Activated CD4-positive, alpha-beta memory T cell treated with anti-CD3 and anti-CD28 coated beads, Interleukin-2, amount 10 ng/mL, durations not matched to agents 7 days and 5 days (primary cell): ENCODE data around the gene SMIM17. TPM values are rescaled to one million over a fixed set of nuclear protein-coding genes. Genes with fewer than 3 reads are reported as not detected.
A peak's percentile ranks its signal among the peaks of the same experiment; 100 is the strongest.

Experiments
- CTCF ChIA-PET: fragments of 350-600 bp; sonication (Branson Sonifier 250); formaldehyde crosslinking; loops from one replicate; lab custom pipeline; 2021; ENCODE audit warnings: antibody characterized with exemption, inconsistent platforms; lab: Charles Lee
- POLR2A ChIA-PET: fragments of 350-600 bp; sonication (Branson Sonifier 250); formaldehyde crosslinking; loops from one replicate; lab custom pipeline; 2021; ENCODE audit warnings: antibody characterized with exemption; lab: Charles Lee
- DNase-seq: peaks from one replicate; pipeline ENCODE4 v3.0.0-alpha.2; 2020
- H3K27ac Mint-ChIP-seq: one replicate; pipeline ENCODE4 v1.8.0; 2021; ENCODE audit warnings: mild to moderate bottlenecking, mixed read lengths
- H3K27me3 Mint-ChIP-seq: one replicate; pipeline ENCODE4 v1.8.0; 2021; ENCODE audit warnings: mixed read lengths
- H3K36me3 Mint-ChIP-seq: one replicate; pipeline ENCODE4 v1.8.0; 2021; ENCODE audit warnings: low read depth, mixed read lengths
- H3K4me1 Mint-ChIP-seq: one replicate; pipeline ENCODE4 v1.8.0; 2021; ENCODE audit warnings: mixed read lengths
- H3K4me3 Mint-ChIP-seq: one replicate; pipeline ENCODE4 v1.8.0; 2021; ENCODE audit warnings: mild to moderate bottlenecking, mixed read lengths
- H3K9me3 Mint-ChIP-seq: one replicate; pipeline ENCODE4 v1.8.0; 2021; ENCODE audit warnings: mixed read lengths
- total RNA-seq, 2 experiments: library from RNA; stranded (reverse); gene quantifications; one replicate each; pipeline ENCODE4 v1.2.3, GENCODE V29; 2021

Gene SMIM17
- total RNA-seq, 2 experiments from 2014 or later = 0.33 TPM; not detected in 1

DNA sequence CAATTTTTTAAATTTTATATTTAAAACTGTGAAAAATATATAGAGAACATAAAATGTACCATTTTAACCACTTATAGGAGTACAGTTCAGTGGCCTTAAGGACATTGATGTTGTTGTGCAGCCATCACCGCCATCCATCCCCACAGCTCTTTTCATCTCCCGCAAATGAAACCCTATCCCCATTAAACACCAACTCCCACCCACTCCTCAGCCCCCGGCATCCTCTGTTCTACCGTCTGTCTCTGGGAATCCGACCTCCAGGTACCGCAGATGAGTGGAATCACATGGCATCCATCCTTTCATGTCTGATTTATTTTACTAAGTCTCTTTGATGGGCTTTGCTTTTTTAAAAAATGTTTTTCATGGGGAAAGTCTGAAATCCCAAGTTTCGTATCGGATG is 23.8 kb upstream of the SMIM17 start:
- Mint-ChIP-seq H3K27ac (no peak overlapping the region), H3K9me3 (peaks cover 64% of the 10 kb centered on the region), H3K27me3 (no peaks in the 10 kb centered on the region), H3K4me3 (no peak overlapping the region), H3K36me3 (peaks cover 73% of the 10 kb centered on the region), H3K4me1 (no peaks in the 10 kb centered on the region)
- ChIA-PET CTCF (no interaction called here), POLR2A (no interaction called here)
- DNase-seq = no peak

DNA sequence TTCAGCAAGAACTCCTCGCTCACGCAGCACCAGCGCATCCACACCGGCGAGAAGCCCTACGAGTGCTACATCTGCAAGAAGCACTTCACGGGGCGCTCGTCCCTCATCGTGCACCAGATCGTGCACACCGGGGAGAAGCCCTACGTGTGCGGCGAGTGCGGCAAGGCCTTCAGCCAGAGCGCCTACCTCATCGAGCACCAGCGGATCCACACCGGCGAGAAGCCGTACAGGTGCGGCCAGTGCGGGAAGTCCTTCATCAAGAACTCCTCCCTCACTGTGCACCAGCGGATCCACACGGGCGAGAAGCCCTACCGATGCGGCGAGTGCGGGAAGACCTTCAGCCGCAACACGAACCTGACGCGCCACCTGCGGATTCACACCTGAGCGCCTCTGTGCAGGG is 20.6 kb upstream of the SMIM17 start:
- DNase-seq = no peak
- Mint-ChIP-seq H3K27ac (no peak overlapping the region), H3K27me3 (no peaks in the 10 kb centered on the region), H3K36me3 (peaks cover 58% of the 10 kb centered on the region), H3K9me3 (peaks cover 54% of the 10 kb centered on the region), H3K4me3 (no peak overlapping the region), H3K4me1 (no peaks in the 10 kb centered on the region)
- ChIA-PET POLR2A (no interaction called here), CTCF (no interaction called here)

DNA sequence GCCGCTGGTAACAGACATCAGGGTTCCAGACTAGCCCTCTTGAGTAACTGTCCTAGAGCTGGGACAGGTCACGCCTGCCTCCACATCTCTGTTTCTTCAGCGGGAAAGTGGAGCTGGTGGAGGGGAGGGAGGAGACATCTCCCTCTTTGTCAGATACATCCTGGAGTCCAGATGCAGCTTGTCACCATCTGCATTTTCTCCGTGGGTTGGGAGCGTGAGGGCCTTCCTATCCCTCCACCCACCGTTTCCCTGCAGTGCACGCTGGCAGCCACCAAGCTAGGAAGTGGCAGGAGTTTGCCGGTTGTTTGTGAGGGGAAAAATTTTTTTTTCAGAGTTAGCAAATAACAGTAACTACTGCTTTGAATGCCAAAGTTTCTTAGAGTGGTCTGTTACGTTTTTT is 20.0 kb upstream of the SMIM17 start:
- peaks cover 51% of the 10 kb centered on the region for H3K36me3 Mint-ChIP-seq
- no peak for DNase-seq
- H3K4me1 Mint-ChIP-seq = no peaks in the 10 kb centered on the region
- no peak overlapping the region for H3K27ac Mint-ChIP-seq
- H3K27me3 Mint-ChIP-seq = no peaks in the 10 kb centered on the region
- ChIA-PET CTCF (no interaction called here), POLR2A (no interaction called here)
- H3K4me3 Mint-ChIP-seq = no peak overlapping the region
- H3K9me3 Mint-ChIP-seq = peaks cover 54% of the 10 kb centered on the region

DNA sequence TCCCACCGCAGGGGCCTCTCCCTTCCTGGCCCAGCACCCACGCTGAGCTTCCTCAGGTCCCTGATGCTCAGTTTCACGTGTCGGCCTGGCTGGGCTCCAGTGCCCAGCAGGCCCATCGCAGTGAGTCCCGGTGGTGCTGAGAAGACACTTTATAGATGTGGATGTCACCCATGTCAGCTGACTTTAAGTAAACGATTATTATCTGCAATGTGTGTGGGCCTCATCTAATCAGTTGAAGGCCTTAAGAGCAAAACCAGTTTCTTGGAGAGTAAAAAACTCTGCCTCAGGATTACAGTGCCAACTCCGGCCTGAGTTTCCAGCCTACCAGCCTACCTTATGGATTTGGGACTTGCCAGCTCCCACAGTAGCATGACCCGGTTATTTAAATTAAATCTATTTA is 17.3 kb upstream of the SMIM17 start:
- H3K4me1 Mint-ChIP-seq = no peaks in the 10 kb centered on the region

DNA sequence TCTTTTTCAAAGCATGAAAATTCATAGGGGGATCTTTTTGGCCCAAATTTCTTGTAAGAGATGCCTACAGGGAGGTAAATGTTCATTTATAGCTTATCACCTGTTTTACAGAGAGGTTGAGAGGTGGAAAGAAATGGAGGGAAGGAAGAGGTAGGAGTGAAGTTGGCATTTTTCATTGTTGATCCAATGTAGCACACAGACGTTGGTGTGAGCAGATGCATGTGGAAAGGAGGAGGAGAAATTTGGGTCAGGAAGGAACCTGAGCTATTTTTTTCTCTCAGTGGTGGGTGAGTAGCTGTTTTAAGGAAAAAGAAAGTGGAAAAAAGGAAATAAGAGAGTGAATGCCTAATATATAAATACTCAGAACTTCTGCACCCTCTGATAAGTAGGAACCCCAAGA is 9.9 kb upstream of the SMIM17 start:
- DNase-seq = no peak
- Mint-ChIP-seq H3K4me1 (no peaks in the 10 kb centered on the region), H3K27ac (no peak overlapping the region), H3K36me3 (no peaks in the 10 kb centered on the region), H3K4me3 (no peak overlapping the region), H3K27me3 (no peaks in the 10 kb centered on the region), H3K9me3 (peaks cover 58% of the 10 kb centered on the region)
- ChIA-PET CTCF (no interaction called here), POLR2A (no interaction called here)

More for the DNA sequence above, 17.3 kb upstream of the SMIM17 start:
- ChIA-PET POLR2A (no interaction called here), CTCF (no interaction called here)
- H3K27ac Mint-ChIP-seq = no peak overlapping the region
- H3K4me3 Mint-ChIP-seq = no peak overlapping the region
- peaks cover 34% of the 10 kb centered on the region for H3K36me3 Mint-ChIP-seq
- H3K9me3 Mint-ChIP-seq = peaks cover 60% of the 10 kb centered on the region
- no peak for DNase-seq
- no peaks in the 10 kb centered on the region for H3K27me3 Mint-ChIP-seq

DNA sequence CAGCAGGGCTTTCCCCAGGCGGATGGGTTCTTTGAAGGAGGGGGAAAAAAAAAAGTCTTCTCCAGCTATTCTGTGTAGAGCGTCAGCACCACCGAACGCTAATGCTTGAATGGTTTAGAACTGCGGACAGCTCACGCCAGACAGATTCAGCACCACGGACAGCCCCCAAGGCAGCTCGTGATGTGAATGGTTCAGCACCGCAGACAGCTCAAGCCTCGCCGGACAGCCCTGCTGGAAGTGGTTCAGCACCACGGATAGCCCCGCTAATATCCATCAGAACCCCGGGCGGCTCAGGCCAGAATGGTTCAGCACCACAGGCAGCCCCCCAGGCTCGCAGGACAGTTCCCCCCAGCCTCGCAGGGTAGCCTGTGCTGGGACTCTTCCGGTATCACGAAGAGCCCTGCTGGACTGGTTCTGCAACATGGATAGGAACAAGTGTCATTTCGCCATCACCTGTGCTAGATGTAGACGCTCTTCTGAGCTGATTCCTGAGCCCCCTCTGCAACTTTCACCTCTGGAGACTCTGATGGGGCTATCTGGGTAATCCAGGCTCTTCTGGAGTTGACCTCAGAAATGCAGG is 4.9 kb upstream of the SMIM17 start:
- Mint-ChIP-seq H3K9me3 (peaks cover 38% of the 10 kb centered on the region), H3K4me1 (no peaks in the 10 kb centered on the region), H3K36me3 (no peaks in the 10 kb centered on the region), H3K27me3 (no peaks in the 10 kb centered on the region), H3K27ac (no peak overlapping the region), H3K4me3 (no peak overlapping the region)
- ChIA-PET CTCF (no interaction called here), POLR2A (no interaction called here)
- peak; percentile 54 for DNase-seq

DNA sequence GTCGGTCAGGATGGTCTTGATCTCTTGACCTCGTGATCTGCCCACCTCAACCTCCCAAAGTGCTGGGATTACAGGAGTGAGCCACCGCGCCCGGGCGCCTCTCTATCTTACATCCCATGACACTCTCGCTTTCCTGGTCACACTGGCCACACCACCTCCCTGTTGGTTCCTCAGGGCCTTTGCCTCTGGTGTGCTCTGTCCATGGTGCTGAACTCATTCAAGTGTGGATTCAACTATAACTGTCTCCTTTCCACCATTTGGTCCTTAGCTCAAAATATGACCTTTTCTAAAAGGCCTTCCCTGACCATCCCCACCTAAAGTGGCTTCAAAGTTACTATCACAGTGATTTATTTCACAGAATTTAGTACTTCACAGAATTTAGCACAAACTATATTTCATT is 3.7 kb upstream of the SMIM17 start:
- Mint-ChIP-seq H3K9me3 (peaks cover 41% of the 10 kb centered on the region), H3K4me3 (no peak overlapping the region), H3K36me3 (peaks cover 4% of the 10 kb centered on the region), H3K4me1 (no peaks in the 10 kb centered on the region), H3K27ac (no peak overlapping the region), H3K27me3 (no peaks in the 10 kb centered on the region)
- no peak for DNase-seq
- POLR2A ChIA-PET = no interaction called here
- CTCF ChIA-PET = no interaction called here

DNA sequence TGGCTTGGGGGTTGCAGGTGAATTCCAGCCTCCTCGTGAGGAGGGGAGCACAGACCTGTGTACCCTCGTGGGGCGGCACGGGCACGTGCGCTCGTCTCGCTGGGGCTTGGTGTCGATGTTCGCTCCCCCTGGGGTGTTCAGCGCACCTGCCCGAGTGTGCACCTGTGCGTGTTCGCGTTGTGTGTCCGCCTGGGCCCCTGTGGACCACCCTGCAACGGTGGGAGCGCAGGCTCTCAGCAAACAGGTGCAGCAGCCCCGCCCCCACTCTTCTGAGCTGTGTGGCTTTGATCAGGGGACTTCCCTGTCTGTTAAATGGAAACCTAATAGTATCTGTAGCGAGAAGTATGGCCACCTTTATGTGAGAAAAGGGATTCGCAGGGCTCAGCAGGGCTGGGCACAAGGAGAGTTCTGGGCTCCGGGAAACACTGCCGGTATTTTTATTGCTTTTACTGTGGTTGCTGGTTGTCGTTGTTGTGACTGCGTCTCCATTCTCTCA is 549 bp downstream of the SMIM17 start:
- Mint-ChIP-seq H3K9me3 (peaks cover 48% of the 10 kb centered on the region), H3K36me3 (peaks cover 8% of the 10 kb centered on the region), H3K27me3 (no peaks in the 10 kb centered on the region), H3K4me1 (no peaks in the 10 kb centered on the region), H3K27ac (no peak overlapping the region), H3K4me3 (no peak overlapping the region)
- DNase-seq = no peak
- CTCF ChIA-PET = no interaction called here
- POLR2A ChIA-PET = no interaction called here

DNA sequence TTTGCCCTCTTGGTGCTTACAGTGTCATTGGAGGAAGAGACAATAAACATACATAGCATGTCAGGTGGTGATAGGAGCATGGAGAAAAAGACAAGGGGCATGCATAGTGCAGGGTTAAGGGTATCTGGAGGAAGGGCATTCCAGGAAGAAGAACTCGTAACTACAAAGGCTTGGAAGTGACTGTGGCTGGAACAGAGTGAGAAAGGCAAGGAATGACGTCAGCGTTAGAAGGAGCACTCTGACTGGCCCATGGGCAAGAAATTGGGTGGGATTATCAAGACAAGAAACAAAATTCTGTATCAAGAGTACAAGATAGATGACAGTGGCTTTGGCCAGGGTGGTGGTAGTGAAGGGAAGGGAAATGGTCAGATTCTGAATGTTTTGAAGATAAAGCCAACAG is 11.2 kb downstream of the SMIM17 start:
- H3K36me3 Mint-ChIP-seq = no peaks in the 10 kb centered on the region
- H3K27me3 Mint-ChIP-seq = no peaks in the 10 kb centered on the region
- H3K27ac Mint-ChIP-seq = no peak overlapping the region
- ChIA-PET POLR2A (no interaction called here), CTCF (no interaction called here)
- H3K4me3 Mint-ChIP-seq = no peak overlapping the region
- peaks cover 50% of the 10 kb centered on the region for H3K9me3 Mint-ChIP-seq
- H3K4me1 Mint-ChIP-seq = no peaks in the 10 kb centered on the region
- DNase-seq = no peak

DNA sequence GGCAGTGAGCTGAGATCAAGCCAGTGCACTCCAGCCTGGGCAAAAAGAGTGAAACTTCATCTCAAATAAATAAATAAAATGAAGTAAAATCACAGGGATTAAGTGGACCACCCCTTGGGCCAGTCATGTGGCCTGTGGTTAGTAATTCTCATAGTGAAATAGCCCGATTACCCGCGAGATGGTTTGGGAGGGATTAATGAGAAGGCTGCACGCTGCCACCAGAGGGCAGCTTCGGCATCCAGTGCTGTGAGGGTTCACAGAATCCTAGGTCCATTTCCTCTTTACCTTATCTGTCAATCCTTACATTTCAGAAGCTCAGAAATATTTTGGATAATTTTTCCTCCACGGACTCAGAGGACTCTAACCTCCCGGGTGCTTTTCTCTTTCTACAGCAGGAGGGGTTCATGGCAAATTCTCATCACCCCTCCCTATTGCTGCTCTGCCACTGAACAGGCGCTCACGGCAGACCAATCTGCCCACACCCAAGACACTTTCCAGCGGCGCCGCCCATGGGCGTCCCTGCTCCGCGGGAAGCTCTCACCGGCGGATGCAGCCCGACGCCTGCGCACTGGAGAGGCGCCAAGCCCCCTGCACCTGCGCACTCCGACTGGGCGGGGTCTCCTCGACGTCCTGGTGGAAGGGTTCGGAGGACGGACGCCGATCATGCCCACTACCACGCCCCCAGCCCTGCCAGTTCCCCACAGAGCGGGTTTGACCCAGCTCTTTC is 17.6 kb downstream of the SMIM17 start:
- Mint-ChIP-seq H3K27ac (no peak overlapping the region), H3K27me3 (no peaks in the 10 kb centered on the region)

DNA sequence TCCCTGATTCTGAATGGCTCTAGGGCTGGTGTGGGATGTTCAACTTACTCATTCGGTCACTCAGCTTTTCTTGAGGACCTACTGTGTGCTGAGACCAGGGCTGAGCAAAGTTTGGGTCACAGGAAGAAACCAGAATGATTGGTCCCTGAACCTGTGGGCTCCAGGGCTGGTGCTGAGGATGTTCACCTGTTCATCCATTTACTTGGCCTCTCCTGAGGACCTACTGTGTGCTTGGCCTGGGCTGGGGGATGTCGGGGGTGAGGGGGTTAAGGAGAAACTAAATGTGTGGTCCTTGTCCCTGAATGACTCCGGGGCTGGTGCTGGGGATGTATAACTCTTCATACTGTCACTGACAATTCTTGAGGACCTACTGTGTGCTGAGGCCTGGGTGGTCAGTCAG is 18.3 kb downstream of the SMIM17 start:
- peaks cover 4% of the 10 kb centered on the region for H3K36me3 Mint-ChIP-seq

More for the DNA sequence above, 17.6 kb downstream of the SMIM17 start:
- POLR2A ChIA-PET = no interaction called here
- Mint-ChIP-seq H3K4me1 (no peaks in the 10 kb centered on the region), H3K4me3 (no peak overlapping the region), H3K36me3 (peaks cover 4% of the 10 kb centered on the region), H3K9me3 (peaks cover 43% of the 10 kb centered on the region)
- CTCF ChIA-PET = no interaction called here
- DNase-seq = no peak

DNA sequence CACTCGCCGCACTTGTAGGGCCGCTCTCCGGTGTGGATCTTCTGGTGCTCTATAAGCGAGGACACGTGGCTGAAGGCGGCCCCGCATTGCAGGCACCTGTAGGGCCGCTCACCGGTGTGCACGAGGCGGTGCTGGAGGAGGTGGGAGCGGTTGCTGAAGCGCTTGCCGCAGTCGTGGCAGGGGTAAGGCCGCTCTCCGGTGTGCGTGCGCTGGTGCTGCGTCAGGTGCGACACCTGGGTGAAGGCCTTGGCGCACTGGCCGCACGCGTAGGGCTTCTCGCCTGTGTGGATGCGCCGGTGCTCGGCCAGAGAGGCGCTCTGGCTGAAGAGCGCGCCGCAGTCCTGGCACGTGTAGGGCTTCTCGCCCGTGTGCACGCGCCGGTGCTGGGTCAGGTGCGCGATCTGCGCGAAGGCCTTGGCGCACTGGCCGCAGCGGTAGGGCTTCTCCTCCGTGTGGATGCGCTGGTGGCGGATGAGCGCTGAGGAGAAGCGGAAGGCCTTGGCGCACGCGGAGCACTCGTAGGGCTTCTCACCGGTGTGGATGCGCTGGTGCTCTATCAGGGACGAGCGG is 21.1 kb downstream of the SMIM17 start:
- no peaks in the 10 kb centered on the region for H3K4me1 Mint-ChIP-seq
- no peaks in the 10 kb centered on the region for H3K27me3 Mint-ChIP-seq
- H3K9me3 Mint-ChIP-seq = peaks cover 44% of the 10 kb centered on the region
- no peak overlapping the region for H3K4me3 Mint-ChIP-seq
- H3K36me3 Mint-ChIP-seq = peaks cover 4% of the 10 kb centered on the region
- ChIA-PET POLR2A (no interaction called here), CTCF (no interaction called here)
- no peak overlapping the region for H3K27ac Mint-ChIP-seq
- DNase-seq = no peak

More for the DNA sequence above, 18.3 kb downstream of the SMIM17 start:
- peaks cover 42% of the 10 kb centered on the region for H3K9me3 Mint-ChIP-seq
- POLR2A ChIA-PET = no interaction called here
- no peaks in the 10 kb centered on the region for H3K4me1 Mint-ChIP-seq
- no peak for DNase-seq
- CTCF ChIA-PET = no interaction called here
- H3K27ac Mint-ChIP-seq = no peak overlapping the region
- H3K27me3 Mint-ChIP-seq = no peaks in the 10 kb centered on the region
- H3K4me3 Mint-ChIP-seq = no peak overlapping the region

DNA sequence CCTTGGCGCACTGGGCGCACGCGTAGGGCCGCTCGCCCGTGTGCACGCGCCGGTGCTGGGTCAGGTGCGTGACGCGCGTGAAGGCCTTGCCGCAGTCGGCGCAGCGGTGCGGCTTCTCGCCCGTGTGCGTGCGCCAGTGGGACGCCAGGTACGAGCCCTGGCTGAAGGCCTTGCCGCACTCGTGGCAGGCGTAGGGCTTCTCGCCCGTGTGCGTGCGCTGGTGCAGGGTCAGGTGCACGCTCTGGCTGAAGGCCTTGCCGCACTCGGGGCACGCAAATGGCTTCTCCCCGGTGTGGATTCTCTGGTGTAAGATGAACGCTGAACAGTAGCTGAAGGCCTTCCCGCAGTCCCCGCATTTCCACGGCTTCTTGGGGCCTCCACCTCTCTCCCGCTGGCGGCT is 21.6 kb downstream of the SMIM17 start:
- POLR2A ChIA-PET = no interaction called here
- DNase-seq = no peak

More for the DNA sequence above, 21.6 kb downstream of the SMIM17 start:
- peaks cover 4% of the 10 kb centered on the region for H3K36me3 Mint-ChIP-seq
- H3K9me3 Mint-ChIP-seq = peaks cover 43% of the 10 kb centered on the region
- H3K4me1 Mint-ChIP-seq = no peaks in the 10 kb centered on the region
- H3K4me3 Mint-ChIP-seq = no peak overlapping the region
- no peaks in the 10 kb centered on the region for H3K27me3 Mint-ChIP-seq
- CTCF ChIA-PET = no interaction called here
- H3K27ac Mint-ChIP-seq = no peak overlapping the region
